DOHH2 (cell line): ENCODE results near the gene NPPA.

Experiments
- CTCF ChIP-seq: fragments of 200-600 bp; sonication (generic); IDR thresholded peaks from one replicate; pipeline ENCODE4 v1.5.1; 2014; ENCODE audit warnings: antibody characterized with exemption, mild to moderate bottlenecking, low read depth, low read length; ENCODE audit not compliant: poor library complexity, severe bottlenecking
- EZH2phosphoT487 ChIP-seq: fragments of 200-600 bp; sonication (generic); IDR thresholded peaks from 2 replicates; pipeline ENCODE4 v1.6.1; 2017; ENCODE audit warnings: borderline replicate concordance, mild to moderate bottlenecking, antibody characterized with exemption, low read length, moderate library complexity, mixed read lengths

- TF ChIP-seq CTCF (no peak), EZH2phosphoT487 (no peak)
These were observed 1.8 kb downstream of the NPPA start for GRCh38 chr1:11845641-11846335.
